ENCODE results near the gene NFIX.

DNA sequence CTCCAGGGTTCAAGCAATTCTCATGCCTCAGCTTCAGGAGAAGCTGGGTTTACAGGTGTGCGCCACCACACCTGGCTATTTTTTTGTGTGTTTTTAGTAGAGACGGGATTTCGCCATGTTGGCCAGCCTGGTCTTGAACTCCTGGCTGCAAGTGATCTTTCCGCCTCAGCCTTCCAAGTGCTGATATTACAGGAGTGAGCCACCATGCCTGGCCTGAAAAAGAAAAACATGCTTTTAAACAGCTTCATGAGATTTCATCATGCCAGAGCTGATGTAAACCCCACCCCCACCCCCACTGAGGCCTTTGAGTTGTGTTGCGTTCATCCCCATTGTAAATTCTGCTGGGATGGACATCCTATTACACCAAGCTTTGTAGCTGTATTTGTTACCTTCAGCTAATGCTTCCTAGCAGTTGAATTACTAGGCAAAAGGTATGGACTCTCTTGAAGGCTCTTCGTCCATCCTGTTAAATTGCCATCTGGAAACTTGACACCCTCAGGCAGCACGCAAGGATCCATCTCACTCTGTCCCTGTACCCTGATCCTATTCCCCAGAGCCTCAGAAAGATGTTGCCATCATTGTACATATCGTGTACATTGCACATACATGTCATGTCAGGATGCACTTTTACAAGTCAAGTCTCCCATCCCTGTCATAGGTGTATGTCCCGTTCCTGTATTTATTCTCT lies 47.3 kb downstream of the NFIX start:
- no peak for TF ChIP-seq POLR2AphosphoS5 (IDR thresholded peaks at IDR 0.05; ENCODE audit: low read depth, low read length)
- TF ChIP-seq, protein P1, sequence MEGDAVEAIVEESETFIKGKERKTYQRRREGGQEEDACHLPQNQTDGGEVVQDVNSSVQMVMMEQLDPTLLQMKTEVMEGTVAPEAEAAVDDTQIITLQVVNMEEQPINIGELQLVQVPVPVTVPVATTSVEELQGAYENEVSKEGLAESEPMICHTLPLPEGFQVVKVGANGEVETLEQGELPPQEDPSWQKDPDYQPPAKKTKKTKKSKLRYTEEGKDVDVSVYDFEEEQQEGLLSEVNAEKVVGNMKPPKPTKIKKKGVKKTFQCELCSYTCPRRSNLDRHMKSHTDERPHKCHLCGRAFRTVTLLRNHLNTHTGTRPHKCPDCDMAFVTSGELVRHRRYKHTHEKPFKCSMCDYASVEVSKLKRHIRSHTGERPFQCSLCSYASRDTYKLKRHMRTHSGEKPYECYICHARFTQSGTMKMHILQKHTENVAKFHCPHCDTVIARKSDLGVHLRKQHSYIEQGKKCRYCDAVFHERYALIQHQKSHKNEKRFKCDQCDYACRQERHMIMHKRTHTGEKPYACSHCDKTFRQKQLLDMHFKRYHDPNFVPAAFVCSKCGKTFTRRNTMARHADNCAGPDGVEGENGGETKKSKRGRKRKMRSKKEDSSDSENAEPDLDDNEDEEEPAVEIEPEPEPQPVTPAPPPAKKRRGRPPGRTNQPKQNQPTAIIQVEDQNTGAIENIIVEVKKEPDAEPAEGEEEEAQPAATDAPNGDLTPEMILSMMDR (IDR thresholded peaks at IDR 0.05) = no peak

Measured in Panc1 (cell line).